GM21786 (cell line): ENCODE results near the gene BACH1.
"Not testable (repeated sequence)": the region's sequence is repeated elsewhere in the genome, so short reads cannot be mapped to it uniquely, and the experiment has no call there.

Experiments
- ATAC-seq: cut with Tn5 transposase; IDR thresholded peaks from one replicate; pipeline ENCODE4 v1.9.1; 2021; ENCODE audit not compliant: unreplicated experiment

BACH1 gene

DNA sequence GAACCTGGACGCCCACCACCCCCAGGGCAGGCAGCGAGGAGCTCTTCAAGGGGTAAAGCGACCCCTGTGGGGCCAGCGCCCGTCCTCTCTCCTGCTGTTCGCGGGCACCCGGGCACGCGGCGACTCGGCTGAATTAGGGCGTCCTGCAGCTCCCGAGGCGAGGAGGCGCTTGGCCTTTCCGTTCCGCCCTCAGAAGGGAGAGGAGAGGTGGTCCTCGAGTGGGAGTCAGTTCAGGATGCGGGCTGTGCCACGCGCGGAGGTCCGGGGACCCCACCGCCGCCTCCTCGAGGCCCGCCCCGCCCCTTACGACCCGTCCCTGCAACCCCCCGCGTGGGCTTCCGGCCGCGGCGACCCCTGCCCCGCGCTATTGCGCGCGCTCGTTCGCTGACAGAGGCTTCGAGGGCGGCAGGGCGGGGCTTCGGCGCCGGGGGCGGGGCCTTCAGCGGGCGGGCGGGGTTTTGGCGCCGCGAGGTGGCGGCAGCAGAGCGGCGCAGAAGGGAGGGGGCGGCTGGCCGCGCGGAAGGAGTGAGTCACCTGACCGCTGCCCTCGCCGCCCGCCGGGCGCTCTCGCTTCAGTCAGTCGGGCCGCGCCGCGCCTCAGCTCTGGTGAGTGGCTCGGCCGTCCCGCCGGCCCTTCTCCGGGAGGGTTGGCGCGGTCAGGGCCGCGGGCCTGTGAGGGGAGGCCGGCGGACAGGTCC is at the start of gene BACH1:
BACH1 (plus strand) TSS at position 575 of the 698 bp plus-strand sequence. CDS start 22,359 bp downstream, outside the sequence.
- ATAC-seq: peak; percentile 29

GRCh38 chr21:29249289-29249688 is 49.4 kb upstream of the BACH1 start:
- not testable (repeated sequence) for ATAC-seq

- no peak for ATAC-seq
Observed at GRCh38 chr21:29250636-29251035, 48.1 kb upstream of the BACH1 start.

DNA sequence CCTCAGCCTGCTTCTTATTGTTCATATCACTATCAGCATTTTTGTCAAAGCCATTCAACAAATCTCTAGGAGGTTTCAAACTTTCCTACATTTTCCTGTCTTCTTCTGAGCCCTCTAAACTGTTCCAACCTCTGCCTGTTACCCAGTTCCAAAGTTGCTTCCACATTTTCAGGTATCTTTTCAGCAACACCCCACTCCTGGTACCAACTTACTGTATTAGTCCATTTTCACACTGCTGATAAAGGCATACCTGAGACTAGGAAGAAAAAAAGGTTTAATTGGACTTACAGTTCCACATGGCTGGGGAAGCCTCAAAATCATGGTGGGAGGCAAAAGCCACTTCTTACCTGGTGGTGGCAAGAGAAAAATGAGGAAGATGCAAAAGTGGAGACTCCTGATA is 44.9 kb upstream of the BACH1 start:
- ATAC-seq: not testable (repeated sequence)

GRCh38 chr21:29254550-29254949 is 44.2 kb upstream of the BACH1 start:
- no peak for ATAC-seq

GRCh38 chr21:29256126-29256910 is 42.4 kb upstream of the BACH1 start:
- no peak for ATAC-seq

GRCh38 chr21:29257701-29258100 is 41.0 kb upstream of the BACH1 start:
- ATAC-seq: no peak

- no peak for ATAC-seq
Observed at GRCh38 chr21:29258626-29259338, 39.9 kb upstream of the BACH1 start.

DNA sequence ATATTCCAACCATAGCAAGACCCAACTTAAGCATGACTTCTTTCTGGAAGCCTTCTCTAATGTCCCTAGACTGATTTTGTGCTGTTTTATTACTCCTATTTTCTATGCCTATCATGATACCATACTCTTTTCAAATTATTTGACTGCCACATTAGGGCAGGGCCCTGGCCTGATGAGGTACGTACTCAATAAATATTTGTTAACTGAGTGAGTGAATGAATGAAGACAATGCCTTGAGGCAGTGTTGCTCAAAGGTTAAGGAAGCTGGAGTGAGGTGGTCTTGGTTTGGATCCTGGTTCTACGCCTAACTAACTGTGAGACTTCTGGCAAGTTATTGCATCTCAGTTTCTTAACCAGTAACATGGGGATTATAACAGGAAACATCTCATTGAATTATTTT is 38.3 kb upstream of the BACH1 start:
- ATAC-seq: no peak

DNA sequence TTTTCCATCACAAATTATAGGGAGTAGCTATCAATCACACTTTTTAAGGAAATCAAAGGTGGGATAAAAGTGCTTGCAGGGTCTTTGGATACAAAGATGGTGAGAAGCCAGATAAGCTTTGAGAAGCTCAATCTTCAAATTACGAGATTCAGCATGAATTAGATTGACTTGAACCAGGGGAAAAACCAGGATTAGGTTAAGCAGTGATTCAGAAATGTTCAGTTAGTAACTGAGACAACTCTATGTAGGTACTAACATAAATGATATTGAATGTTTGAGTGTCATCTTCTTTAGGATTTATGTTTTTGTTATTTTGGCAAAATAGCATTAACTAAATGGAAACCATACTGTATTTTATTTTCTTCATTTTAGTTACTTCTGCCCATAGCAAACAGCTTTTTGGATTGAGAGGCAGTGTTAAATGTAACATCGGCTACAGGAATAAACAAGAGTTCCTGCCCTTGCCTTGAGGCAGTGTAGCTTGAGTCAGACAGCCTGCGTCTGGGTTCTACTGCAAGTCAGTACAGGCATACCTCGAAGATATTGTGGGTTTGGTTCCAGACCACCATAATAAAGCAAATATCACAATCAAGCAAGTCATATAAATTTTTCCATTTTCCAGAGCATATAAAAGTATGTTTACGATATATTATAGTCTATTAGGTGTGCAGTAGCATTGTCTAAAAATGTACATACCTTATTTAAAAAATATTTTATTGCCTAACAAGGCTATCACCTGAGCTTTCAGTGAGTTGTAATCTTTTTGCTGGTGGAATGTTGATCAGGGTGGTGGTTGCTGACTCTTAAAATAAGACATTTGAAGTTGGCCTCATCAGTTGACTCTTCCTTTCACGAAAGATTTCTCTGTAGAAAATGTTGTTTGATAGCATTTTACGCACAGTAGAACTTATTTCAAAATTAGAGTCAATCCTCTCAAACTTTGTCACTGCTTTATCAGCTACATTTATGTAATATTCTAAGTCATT is 36.9 kb upstream of the BACH1 start:
- no peak for ATAC-seq

DNA sequence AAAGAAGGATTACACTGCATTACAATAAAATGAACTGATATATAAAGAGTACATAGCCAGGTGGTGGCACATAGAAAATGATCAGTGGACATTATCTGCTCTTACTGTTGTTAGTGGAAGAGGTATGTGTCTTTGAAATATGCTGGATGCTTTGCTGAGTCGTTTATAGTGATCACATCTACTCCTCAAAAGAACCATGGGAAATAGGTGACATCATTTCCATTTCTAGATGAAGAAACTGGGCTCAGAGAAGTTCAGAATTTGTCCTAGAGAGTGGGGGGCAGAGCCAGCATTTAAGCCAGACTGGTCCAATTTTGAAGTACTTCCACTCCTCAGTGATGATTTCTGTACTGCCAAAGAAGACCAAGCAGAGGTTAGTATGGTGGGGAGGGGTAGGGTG is 34.0 kb upstream of the BACH1 start:
- no peak for ATAC-seq

GRCh38 chr21:29265690-29266479 is 32.8 kb upstream of the BACH1 start:
- ATAC-seq: no peak

GRCh38 chr21:29267666-29268065 is 31.1 kb upstream of the BACH1 start:
- ATAC-seq: no peak

DNA sequence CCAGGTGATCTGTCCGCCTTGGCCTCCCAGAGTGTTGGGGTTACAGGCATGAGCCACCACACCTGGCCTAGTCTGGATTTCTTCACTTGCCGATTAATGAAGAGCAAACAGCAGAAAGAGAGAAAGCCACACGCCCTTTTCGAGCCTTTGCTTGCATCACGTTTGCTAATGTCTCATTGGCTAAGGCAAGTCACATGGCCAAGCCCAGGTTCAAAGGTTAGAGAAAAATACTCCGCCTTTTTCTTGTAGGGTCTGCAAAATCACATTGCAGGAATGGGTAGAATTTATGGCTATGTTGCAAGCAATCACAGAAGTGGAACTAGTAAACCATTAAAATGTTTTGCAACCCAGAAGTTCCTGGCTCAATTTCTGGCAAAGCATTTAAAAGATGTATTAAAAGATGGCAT is 26.8 kb upstream of the BACH1 start:
- ATAC-seq: no peak

GRCh38 chr21:29277442-29277841 is 21.3 kb upstream of the BACH1 start:
- ATAC-seq: no peak

- no peak for ATAC-seq
Observed at GRCh38 chr21:29279558-29279957, 19.2 kb upstream of the BACH1 start.

GRCh38 chr21:29281801-29282200 is 16.9 kb upstream of the BACH1 start:
- ATAC-seq: not testable (repeated sequence)

DNA sequence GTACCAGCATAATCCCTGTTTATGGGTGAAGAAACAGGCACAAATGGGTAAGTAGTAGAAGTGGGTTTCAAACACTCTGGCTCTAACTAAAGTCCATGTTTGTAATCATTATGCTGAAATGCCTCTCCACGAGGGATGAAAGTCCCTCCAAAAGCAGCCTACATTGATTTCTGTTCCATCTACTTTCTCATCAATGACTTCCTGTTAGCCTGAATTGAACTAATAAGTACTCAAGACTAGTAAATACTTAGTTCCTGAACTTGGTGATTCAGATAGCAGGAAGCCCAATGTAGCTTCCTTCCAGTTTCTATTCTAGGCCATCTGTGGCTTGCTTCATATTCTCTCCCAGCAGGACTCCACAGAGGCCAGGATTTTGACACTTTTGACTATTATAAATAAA is 11.3 kb upstream of the BACH1 start:
- peak; percentile 50 for ATAC-seq

GRCh38 chr21:29288239-29288638 is 10.5 kb upstream of the BACH1 start:
- no peak for ATAC-seq

DNA sequence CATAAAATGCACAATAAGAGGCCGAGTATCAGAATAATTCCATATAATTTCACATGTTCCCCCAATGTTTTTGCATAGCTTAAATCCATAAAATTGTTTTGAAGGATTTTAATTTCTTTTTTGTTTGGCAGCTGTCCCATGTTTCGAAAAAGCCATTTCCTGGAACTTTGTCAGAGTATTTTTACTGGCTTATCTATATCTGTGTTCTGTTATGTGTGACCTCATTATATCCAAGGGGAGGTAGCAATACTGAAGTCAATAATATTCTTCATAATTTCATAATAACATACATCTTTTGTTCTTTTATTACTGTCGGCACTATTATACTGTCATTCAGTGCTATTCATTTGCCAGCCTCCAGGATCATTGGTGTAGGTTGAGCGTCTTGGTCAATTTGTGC is 9.4 kb upstream of the BACH1 start:
- ATAC-seq: no peak
